H1 (cell line): ENCODE results near the gene HEPHL1. TPM values are rescaled to one million over a fixed set of nuclear protein-coding genes. Genes with fewer than 3 reads are reported as not detected.

Source experiments
- BRCA1 ChIP-seq: IDR thresholded peaks from 2 replicates; pipeline ENCODE4 v1.6.1; 2012; ENCODE audit warnings: low read depth, low read length, improper control_type of control experiment
- EZH2 ChIP-seq: fragments of 200-600 bp; sonication (generic); IDR thresholded peaks from 2 replicates; pipeline ENCODE4 v1.7.1; 2012; ENCODE audit warnings: low read depth, mild to moderate bottlenecking, moderate library complexity, low read length, inconsistent platforms; ENCODE audit not compliant: severe bottlenecking
- POU5F1 ChIP-seq: IDR thresholded peaks from 2 replicates; pipeline ENCODE4 v1.6.1; 2011; ENCODE audit warnings: low read depth, mild to moderate bottlenecking, low read length, moderate library complexity
- TAF1 ChIP-seq: IDR thresholded peaks from 2 replicates; pipeline ENCODE4 v1.6.1; 2011; ENCODE audit warnings: mild to moderate bottlenecking, low read depth, low read length
- TEAD4 ChIP-seq: IDR thresholded peaks from 2 replicates; pipeline ENCODE4 v1.6.1; 2012; ENCODE audit warnings: low read depth, low read length, inconsistent platforms, mixed read lengths
- polyA plus RNA-seq, 7 experiments: library from polyadenylated mRNA; depleted of rRNA in 3 of 7; stranded (reverse) in 5 of 7; unstranded in 2 of 7; fragments of >200 nt in 5 of 7; fragments of 200-250 nt in 2 of 7; gene quantifications; 1 replicate in 5 of 7; 2 replicates in 1 of 7; 4 replicates in 1 of 7; pipeline versions ENCODE4 v1.2.1 to v1.2.3, GENCODE V29; 2011 to 2013; ENCODE audit warnings: missing spikeins in 2 of 7, mixed read lengths in 2 of 7
- total RNA-seq: library from RNA; stranded (reverse); fragmentation: NEBNext Ultra II Directional; extraction: Animal tissue kit (Norgen Biotek cat#: 25700); gene quantifications from 2 replicates; pipeline ENCODE4 v1.2.1, GENCODE V29; 2021

The HEPHL1 gene
- total and polyA plus RNA-seq, 2 of the 8 experiments (the other 6 are each of a cell fraction or from before 2014, with no cell fraction given) = 0.09 to 0.11 TPM

DNA sequence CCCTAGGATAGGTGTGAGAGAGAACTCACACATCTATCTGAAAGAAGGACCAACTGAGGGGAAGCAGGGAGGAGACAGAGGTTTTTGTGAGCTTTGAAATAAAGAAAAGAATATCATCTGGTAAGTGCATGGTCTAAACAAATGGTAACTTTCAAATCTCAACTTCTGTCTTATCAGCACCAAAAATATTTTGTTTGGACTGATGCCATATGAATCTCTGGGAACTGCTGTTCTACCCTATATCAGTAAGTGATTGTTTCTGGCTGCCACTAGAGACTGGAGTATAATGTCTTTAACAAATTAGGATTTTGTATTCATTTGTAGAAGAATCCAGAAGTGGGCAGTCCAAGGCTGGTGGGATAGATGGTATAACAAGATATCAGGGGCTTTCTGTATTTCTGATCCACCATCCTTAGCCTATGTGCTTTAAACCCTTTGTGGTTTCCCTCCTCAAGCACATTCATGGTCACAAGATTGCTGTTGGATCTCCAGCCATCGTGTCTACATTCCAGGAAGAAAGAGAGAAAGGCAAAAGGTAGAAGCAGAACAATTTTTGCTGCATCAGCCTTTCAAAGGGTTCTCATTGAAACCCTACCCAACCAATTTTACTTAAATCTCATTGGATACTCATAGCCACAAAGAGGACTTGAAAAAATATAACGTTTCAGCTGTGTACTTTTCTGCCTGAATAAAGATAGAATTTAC is 4.7 kb downstream of the HEPHL1 start (continued):
- TF ChIP-seq TEAD4 = no peak
- no peak for TF ChIP-seq POU5F1
- no peak for TF ChIP-seq EZH2
- TF ChIP-seq BRCA1 = no peak
- TF ChIP-seq TAF1 = no peak
